Liver (tissue), 9 donors: ENCODE data around the gene LRRC38. TPM values are rescaled to one million over a fixed set of nuclear protein-coding genes. Genes with fewer than 3 reads are reported as not detected.

Experiments
- DNase-seq: peaks from one replicate; pipeline ENCODE4 v3.0.0-alpha.2; 2017; ENCODE audit warnings: low spot score
- H3K27ac ChIP-seq, 2 donors: one replicate each; pipeline ENCODE4 v1.7.0; 2013; ENCODE audit warnings: inconsistent platforms in 2 of 2, low read length in 2 of 2, control low read depth in 1 of 2, low read depth in 1 of 2, mild to moderate bottlenecking in 1 of 2
- H3K27me3 ChIP-seq, 4 donors: one replicate each; pipeline versions ENCODE4 v1.6.1 to v1.7.0; 2013; ENCODE audit warnings: low read length in 3 of 4, inconsistent platforms in 1 of 4, mild to moderate bottlenecking in 1 of 4, moderate library complexity in 1 of 4; ENCODE audit not compliant: control insufficient read depth in 4 of 4, insufficient read depth in 4 of 4
- H3K36me3 ChIP-seq, 4 donors: one replicate each; pipeline versions ENCODE4 v1.6.1 to v1.7.0; 2013; ENCODE audit warnings: low read length in 3 of 4, mild to moderate bottlenecking in 3 of 4, low read depth in 1 of 4, moderate library complexity in 1 of 4; ENCODE audit not compliant: control insufficient read depth in 4 of 4, insufficient read depth in 3 of 4
- H3K4me1 ChIP-seq, 4 donors: one replicate each; pipeline versions ENCODE4 v1.6.1 to v1.7.0; 2013; ENCODE audit warnings: low read length in 3 of 4, mild to moderate bottlenecking in 3 of 4, moderate library complexity in 1 of 4; ENCODE audit not compliant: control insufficient read depth in 4 of 4, insufficient read depth in 4 of 4
- H3K4me3 ChIP-seq, 3 donors: one replicate each; pipeline versions ENCODE4 v1.6.1 to v1.7.0; 2013; ENCODE audit warnings: low read length in 3 of 3, control low read depth in 1 of 3, low read depth in 1 of 3, mild to moderate bottlenecking in 1 of 3
- H3K9ac ChIP-seq, 2 donors: one replicate each; pipeline ENCODE4 v1.7.0; 2013; ENCODE audit warnings: low read length in 2 of 2, mild to moderate bottlenecking in 2 of 2, moderate library complexity in 2 of 2, control low read depth in 1 of 2, low read depth in 1 of 2
- H3K9me3 ChIP-seq, 4 donors: one replicate each; pipeline versions ENCODE4 v1.6.1 to v1.7.0; 2013; ENCODE audit warnings: low read length in 3 of 4; ENCODE audit not compliant: control insufficient read depth in 4 of 4
- ATF3 ChIP-seq: IDR thresholded peaks from 2 replicates; pipeline ENCODE4 v1.6.1; 2016; ENCODE audit warnings: antibody characterized with exemption
- CTCF ChIP-seq: fragments of 150-350 bp; IDR thresholded peaks from 2 replicates; pipeline ENCODE4 v1.5.1; 2017; ENCODE audit warnings: improper control_type of control experiment, low read depth, low read length; ENCODE audit not compliant: missing input control
- EGR1 ChIP-seq, 2 donors: IDR thresholded peaks; 2 replicates each; pipeline ENCODE4 v1.6.1; 2016 to 2018; ENCODE audit warnings: antibody characterized with exemption in 2 of 2, low read depth in 2 of 2
- FOXA1 ChIP-seq: IDR thresholded peaks from 2 replicates; pipeline ENCODE4 v1.6.1; 2016; ENCODE audit warnings: antibody characterized with exemption
- FOXA2 ChIP-seq: IDR thresholded peaks from 2 replicates; pipeline ENCODE4 v1.6.1; 2016; ENCODE audit warnings: antibody characterized with exemption
- GABPA ChIP-seq, 2 donors: IDR thresholded peaks in 1 of 2; conservative IDR thresholded peaks in 1 of 2; 2 replicates each; pipeline ENCODE4 v1.6.1; 2016; ENCODE audit warnings: antibody characterized with exemption in 2 of 2, mild to moderate bottlenecking in 1 of 2, moderate library complexity in 1 of 2
- HNF4A ChIP-seq, 2 donors: conservative IDR thresholded peaks; 2 replicates each; pipeline ENCODE4 v1.6.1; 2016; ENCODE audit warnings: antibody characterized with exemption in 2 of 2, mild to moderate bottlenecking in 2 of 2
- HNF4G ChIP-seq: IDR thresholded peaks from 2 replicates; pipeline ENCODE4 v1.6.1; 2016; ENCODE audit warnings: antibody characterized with exemption
- JUND ChIP-seq, 2 donors: IDR thresholded peaks; 2 replicates each; pipeline ENCODE4 v1.6.1; 2016; ENCODE audit warnings: antibody characterized with exemption in 2 of 2
- MAX ChIP-seq: IDR thresholded peaks from 2 replicates; pipeline ENCODE4 v1.6.1; 2016; ENCODE audit warnings: antibody characterized with exemption
- NR2F2 ChIP-seq: IDR thresholded peaks from 2 replicates; pipeline ENCODE4 v1.6.1; 2016; ENCODE audit warnings: antibody characterized with exemption
- RAD21 ChIP-seq, 2 donors: IDR thresholded peaks; 2 replicates each; pipeline ENCODE4 v1.6.1; 2016; ENCODE audit warnings: antibody characterized with exemption in 2 of 2, mild to moderate bottlenecking in 2 of 2
- REST ChIP-seq: IDR thresholded peaks from 2 replicates; pipeline ENCODE4 v1.6.1; 2016; ENCODE audit warnings: antibody characterized with exemption, mild to moderate bottlenecking
- RXRA ChIP-seq, 2 donors: IDR thresholded peaks; 2 replicates each; pipeline ENCODE4 v1.6.1; 2017 to 2018; ENCODE audit warnings: antibody characterized with exemption in 2 of 2, mild to moderate bottlenecking in 1 of 2
- SP1 ChIP-seq: IDR thresholded peaks from 2 replicates; pipeline ENCODE4 v1.6.1; 2018; ENCODE audit warnings: antibody characterized with exemption, mild to moderate bottlenecking
- TAF1 ChIP-seq: conservative IDR thresholded peaks from 2 replicates; pipeline ENCODE4 v1.6.1; 2016; ENCODE audit warnings: antibody characterized with exemption, mild to moderate bottlenecking
- YY1 ChIP-seq: IDR thresholded peaks from 2 replicates; pipeline ENCODE4 v1.6.1; 2016; ENCODE audit warnings: antibody characterized with exemption, mild to moderate bottlenecking
- ZBTB33 ChIP-seq: IDR thresholded peaks from 2 replicates; pipeline ENCODE4 v1.6.1; 2016; ENCODE audit warnings: antibody characterized with exemption
- WGBS: extraction: QIAGEN DNeasy Blood & Tissue Kit; methylation state at CpG from one replicate; pipeline ENCODE4 v1.1.7; 2013; 5-methylcytosine and 5-hydroxymethylcytosine counted together
- polyA plus RNA-seq, 2 donors: library from polyadenylated mRNA; stranded (reverse) in 1 of 2; unstranded in 1 of 2; fragments of 200-250 nt in 1 of 2; fragments of >200 nt in 1 of 2; fragmentation: Nextera tagmentation in 1 of 2; extraction: Ambion mirVana in 1 of 2; gene quantifications; one replicate each; pipeline versions ENCODE4 v1.2.1 to v1.2.3, GENCODE V29; 2013 to 2015
- total RNA-seq, 2 donors: library from RNA; depleted of rRNA; stranded (reverse); fragments of >200 nt; gene quantifications; one replicate each; pipeline ENCODE4 v1.2.3, GENCODE V29; 2014
- donor health status: healthy.
- donor health status: healthy.
- donor health status: healthy.
- donor health status: healthy.
- donor health status: healthy.

Gene LRRC38
- total and polyA plus RNA-seq, 4 donors, result not detected

- H3K4me3 ChIP-seq, result no peak overlapping the region
- 72% methylated on average over 5 of the region's 5 CpGs for WGBS
- peaks cover 0 to 7% (median 0%) of the 10 kb centered on the region in 4 donors for H3K27me3 ChIP-seq
- no peaks in the 10 kb centered on the region for H3K36me3 ChIP-seq
- no peak overlapping the region for H3K27ac ChIP-seq
- TF ChIP-seq SP1, result no peak
- no peak for TF ChIP-seq FOXA2
- TF ChIP-seq TAF1, result no peak
- no peak for TF ChIP-seq JUND (IDR thresholded peaks at IDR 0.05)
- TF ChIP-seq YY1, result no peak
- TF ChIP-seq GABPA (IDR thresholded peaks at IDR 0.05 in 1 of 2, conservative IDR thresholded peaks at IDR 0.05 in 1 of 2), result no peak
- no peak overlapping the region for H3K9ac ChIP-seq
- DNase-seq, result no peak
- no peaks in the 10 kb centered on the region for H3K9me3 ChIP-seq
- H3K4me1 ChIP-seq, result no peaks in the 10 kb centered on the region
Observed at GRCh38 chr1:13494025-13494424, 19.8 kb downstream of the LRRC38 start.

- H3K36me3 ChIP-seq, result no peaks in the 10 kb centered on the region
- no peak for TF ChIP-seq ZBTB33
- no peak for TF ChIP-seq TAF1
- no peak for TF ChIP-seq RAD21 (IDR thresholded peaks at IDR 0.05)
- no peak for TF ChIP-seq CTCF
- no peak for TF ChIP-seq FOXA1
- no peak for TF ChIP-seq HNF4A (conservative IDR thresholded peaks at IDR 0.05)
- no peak for TF ChIP-seq YY1
- no peak for TF ChIP-seq MAX
- no peak for TF ChIP-seq SP1
- no peak for TF ChIP-seq RXRA (IDR thresholded peaks at IDR 0.05)
- no peak for TF ChIP-seq EGR1 (IDR thresholded peaks at IDR 0.05; ENCODE audit: low read depth in 2 of 2)
- no peak for TF ChIP-seq GABPA (IDR thresholded peaks at IDR 0.05 in 1 of 2, conservative IDR thresholded peaks at IDR 0.05 in 1 of 2)
- TF ChIP-seq NR2F2, result no peak
- no peak for TF ChIP-seq REST
- TF ChIP-seq JUND (IDR thresholded peaks at IDR 0.05), result no peak
- no peak for TF ChIP-seq ATF3
- no peak for TF ChIP-seq HNF4G
- no peak for TF ChIP-seq FOXA2
- 62% methylated on average over 12 of the region's 12 CpGs for WGBS
- H3K9me3 ChIP-seq, result no peaks in the 10 kb centered on the region
- no peak for DNase-seq
- H3K27ac ChIP-seq, result no peak overlapping the region
- peaks cover 0 to 7% (median 0%) of the 10 kb centered on the region in 4 donors for H3K27me3 ChIP-seq
- H3K4me1 ChIP-seq, result no peaks in the 10 kb centered on the region
- H3K4me3 ChIP-seq, result no peak overlapping the region
- no peak overlapping the region for H3K9ac ChIP-seq
Observed at GRCh38 chr1:13492711-13493110, 21.1 kb downstream of the LRRC38 start.
